SW480 (cell line): Measurements from ENCODE around the gene COL4A2.

Experiments
- DNase-seq: peaks from one replicate; pipeline ENCODE4 v3.0.0-alpha.2; 2016; ENCODE audit warnings: low spot score

COL4A2 gene

GRCh38 chr13:110290826-110291225, 16.3 kb upstream of the COL4A2 start:
- DNase-seq, result no peak

GRCh38 chr13:110291286-110291685, 15.8 kb upstream of the COL4A2 start:
- no peak for DNase-seq

GRCh38 chr13:110293037-110293436, 14.0 kb upstream of the COL4A2 start:
- DNase-seq, result no peak

DNA sequence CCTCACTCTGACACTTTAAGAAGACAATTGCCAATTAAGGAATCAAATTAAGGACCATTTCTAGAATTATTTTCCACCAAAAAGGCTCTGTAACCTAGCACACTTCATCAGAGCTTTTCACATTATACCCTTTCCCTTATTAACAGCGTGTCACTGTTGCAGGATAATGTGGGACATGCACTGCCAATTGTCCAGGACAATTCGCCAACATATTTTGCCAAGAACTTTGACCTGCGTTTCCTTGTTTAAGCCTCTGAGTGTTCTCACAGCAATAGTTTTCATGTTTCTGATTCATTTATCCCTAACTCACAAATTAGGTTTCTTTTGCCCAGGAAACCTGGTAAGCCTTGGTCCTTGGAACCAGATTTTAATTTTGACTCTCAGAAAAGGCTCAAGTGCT, 13.4 kb upstream of the COL4A2 start:
- no peak for DNase-seq

- DNase-seq, result no peak
Measured at GRCh38 chr13:110294146-110294545, 12.9 kb upstream of the COL4A2 start.

DNA sequence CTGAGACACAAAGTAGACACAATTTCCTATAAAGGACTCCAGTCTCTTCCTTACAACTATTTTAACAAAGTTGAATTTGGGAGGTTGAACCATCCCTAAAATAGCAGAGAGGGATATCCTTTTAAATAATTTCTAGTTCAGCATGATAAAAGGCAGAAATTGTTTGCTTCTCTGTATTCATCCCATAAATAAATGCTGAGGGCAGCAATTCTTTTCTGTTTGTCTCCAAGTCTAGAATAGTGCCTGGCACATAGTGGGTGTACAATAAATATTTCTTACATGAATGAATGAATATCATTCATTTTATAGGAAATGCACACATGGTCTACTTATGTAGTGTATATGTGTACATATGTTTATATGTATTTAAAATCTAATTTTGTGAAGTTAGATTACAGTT, 12.5 kb upstream of the COL4A2 start:
- DNase-seq, result no peak

DNA sequence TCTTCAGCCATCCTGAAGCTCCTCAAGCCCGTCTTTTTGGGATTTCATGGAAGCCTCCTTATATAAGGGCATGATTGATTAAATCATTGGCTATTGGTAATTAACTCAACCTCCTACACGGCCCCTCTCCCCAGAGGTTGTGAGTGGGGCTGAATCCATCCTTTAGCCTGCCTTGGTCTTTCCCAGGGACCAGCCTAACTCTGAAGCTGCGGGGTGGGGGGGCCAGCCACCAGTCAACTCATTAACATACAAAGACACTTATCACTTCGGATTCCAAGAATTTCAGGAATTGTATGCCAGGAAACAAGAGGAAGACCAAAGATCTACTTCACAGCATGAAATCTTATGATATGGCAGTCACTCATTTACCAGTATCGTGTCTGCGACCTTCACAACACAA, 10.1 kb upstream of the COL4A2 start:
- DNase-seq, result no peak

DNA sequence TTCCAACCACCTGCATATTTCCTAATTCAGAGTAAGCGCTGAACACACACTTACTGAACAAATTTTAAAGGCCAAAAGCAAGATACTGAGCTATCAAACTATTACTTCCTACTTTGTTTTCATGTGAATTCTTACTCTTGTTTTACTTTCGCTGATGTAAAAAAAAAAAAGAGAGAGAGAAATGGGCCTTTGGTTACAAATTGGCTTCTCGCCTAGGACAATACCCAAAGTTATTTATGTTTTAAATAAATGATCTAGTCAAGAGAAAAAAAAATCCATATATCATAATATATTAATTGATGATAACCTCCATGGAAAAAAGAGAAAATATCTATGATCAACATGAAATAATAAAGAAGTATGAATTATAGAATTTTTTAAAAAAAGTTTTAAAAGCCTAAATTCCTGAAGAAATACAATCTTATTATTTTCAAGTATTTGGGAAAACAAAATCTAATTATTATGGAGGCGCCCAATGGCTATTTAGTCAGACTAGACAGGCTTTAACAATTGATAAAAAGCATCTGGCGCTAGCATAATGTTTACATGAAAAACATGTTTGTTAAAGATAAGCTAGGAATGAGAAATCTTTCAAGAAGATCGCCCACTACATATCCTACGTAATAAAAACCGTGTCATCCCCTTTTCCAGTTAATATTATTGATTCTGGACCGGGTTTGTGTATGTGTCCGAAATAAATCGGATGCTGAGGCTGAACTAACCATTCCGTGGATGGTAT, 9.1 kb upstream of the COL4A2 start:
- no peak for DNase-seq

DNA sequence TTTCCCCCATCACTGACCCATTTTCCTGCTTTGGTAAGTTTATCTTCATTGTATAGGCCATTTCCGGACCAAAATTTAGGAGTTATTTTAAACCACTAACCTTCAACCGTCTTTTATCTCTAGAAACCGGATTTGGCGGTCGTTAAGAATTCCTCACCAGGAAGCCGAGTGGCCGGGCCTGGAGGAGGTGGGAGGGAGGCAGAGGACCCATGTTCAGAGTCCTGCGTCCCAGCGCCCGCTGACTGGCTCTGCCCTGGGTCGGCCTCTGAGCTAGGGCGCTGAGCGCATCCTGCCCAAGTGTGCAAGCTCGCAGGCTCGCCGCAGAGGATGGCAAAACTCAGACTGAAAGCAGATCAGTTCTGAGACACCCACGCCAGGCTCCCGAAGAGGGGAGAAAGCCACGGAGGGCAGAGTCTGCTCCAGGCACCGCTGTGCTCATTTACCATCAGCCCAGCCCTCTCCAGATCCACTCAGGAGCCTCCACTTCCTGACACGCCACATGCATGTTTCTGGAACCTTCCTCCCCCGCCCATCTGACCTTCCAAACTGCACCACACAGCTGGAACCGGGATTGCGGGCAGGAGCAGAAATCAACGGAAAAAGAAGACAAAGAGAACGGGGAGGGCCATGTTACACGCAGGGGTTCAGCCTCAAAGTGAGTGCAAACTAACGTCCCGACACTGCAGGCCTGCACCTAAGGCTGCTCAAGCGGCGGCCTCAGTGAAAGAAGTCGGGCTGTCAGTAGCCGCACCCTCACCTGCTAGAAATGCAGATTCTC, 8.4 kb upstream of the COL4A2 start:
- no peak for DNase-seq

DNA sequence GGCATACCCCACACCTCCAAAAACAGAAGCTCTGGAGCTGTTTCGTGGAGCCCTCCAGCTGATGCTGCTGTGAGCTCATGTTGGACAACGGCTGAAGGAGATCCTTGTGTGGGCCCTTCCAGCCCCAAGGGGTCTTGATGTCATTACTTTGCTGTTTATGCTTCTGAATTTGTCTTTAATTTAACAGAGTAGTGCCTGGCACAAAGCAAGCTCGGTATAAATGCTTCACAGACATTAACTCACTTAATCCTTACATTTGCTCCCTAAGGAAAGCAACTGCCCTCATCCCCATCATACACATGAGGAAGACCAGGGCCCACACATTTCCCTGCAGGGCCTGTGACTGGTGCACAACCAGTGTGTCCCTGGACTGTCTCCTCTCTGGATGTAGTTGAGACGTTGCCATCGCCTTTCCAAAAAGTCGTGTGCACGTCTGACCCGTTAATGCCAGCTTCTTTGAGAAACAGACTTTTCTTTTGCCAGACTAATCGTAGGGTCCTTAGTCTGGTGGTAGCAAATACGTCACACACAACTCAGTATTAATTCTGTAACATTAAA, 7.7 kb upstream of the COL4A2 start:
- DNase-seq, result no peak

DNA sequence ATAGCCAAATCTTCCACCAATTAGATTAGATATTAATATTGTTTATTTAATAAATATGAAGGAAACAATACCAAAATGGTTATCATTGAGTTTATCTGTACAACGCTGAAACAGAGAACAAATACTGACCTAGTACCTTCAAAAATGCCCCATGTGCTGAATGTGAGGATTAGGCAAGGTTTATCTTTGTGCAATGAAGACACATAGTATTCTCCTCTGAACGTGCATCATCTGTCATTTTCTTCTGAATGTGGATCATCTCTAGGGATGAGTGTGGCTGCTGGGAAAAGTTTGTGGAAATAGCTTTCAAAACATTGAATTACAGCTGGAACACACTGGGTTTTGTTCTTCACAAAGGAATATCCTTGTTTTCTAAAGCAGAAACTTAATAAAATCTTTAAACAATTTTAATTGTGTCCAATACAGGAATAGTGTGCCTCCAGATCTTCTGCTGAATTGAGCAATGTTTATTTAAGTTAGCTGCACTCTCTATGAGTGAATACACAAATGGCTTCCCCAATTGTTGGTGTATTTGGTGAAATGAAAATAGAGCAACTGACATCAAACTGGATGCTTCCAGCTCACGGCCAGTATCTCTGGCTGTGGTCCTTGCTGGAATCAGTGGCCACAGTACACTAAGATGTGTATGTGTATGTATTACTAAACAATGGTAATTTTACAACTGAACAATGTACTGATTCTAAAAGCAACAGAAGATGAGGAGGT, 6.8 kb upstream of the COL4A2 start:
- DNase-seq, result no peak

DNA sequence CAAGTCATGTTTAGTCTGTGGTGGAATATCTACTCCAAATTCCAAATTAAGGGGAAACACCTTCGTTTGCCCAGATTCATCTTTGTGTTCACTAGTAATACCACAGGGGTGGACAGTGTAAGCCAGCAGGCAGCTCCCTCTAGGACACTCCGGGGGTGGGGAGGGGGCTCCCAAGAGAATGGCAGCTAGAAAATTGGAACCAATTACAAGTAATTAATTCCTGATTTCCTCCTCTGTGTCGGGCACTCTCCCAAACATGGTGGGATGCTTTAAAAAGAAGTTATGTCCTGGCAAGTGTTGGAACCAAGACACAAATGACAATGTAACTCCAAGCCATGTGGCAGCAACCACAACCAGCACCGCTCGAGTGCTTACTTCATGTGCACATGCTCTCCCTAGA, 6.0 kb upstream of the COL4A2 start:
- DNase-seq, result no peak

- no peak for DNase-seq
Measured at GRCh38 chr13:110301606-110302553, 5.2 kb upstream of the COL4A2 start.

GRCh38 chr13:110302997-110303396, 4.1 kb upstream of the COL4A2 start:
- DNase-seq, result no peak

DNA sequence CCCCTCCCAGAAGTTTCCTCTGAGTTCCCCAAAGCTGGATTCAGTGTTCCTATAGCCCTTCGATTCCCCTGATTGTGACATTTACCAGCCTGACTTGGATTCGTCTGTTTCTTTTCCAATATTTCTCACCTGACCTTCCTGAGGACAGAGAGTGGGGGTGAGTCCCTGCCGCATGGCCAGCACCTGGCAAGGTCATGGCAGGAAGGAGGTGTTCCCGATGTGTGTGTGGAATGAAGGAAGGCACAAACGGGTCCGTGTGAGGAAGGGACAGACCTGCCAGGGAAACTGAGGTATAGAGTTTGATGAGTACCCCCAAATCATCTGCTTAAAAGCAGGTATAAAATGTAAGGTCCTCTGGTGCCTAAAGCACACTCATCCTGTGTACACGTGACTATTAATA, 3.4 kb upstream of the COL4A2 start:
- no peak for DNase-seq

DNA sequence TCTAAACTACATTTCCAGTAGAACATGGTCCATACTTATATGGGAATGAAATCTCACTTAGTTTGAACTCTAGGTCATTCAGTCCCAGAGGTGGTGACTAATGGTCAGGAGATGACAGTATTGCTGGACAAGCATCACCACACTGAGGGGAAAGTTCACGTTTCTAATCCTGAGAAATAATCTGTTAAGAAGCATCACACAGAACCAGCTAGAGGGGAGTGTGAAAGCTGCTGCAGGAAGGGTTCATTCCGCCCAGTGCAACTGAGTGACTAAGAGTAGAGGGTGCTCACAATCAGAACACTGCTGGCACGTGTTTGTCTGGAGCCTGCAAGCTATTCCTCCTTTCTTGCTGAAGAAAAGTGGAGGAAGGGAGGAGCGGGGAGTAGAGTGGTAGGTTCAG, 2.8 kb upstream of the COL4A2 start:
- no peak for DNase-seq

DNA sequence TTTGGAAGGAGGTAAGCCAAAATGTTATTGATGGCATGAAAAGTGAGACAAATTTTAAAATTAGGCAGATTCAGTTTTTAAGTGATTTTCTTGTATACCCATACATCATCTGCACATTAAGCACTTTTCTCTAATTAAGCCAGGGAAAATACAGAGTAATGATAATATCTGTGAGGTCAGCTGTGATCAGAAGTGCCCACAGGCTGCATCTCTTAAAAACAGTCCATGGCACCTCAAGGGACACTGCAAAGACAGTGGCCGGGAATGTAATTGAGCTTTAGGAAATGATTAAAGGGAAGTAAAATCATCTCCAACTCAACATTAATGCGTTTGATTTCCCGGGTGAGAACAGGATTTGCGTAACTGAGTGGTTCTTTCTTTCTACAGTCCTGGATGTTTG, 2.1 kb upstream of the COL4A2 start:
- no peak for DNase-seq

GRCh38 chr13:110305544-110305943, 1.5 kb upstream of the COL4A2 start:
- no peak for DNase-seq

- DNase-seq, result no peak
Measured at GRCh38 chr13:110305949-110306339, 1.1 kb upstream of the COL4A2 start.

DNA sequence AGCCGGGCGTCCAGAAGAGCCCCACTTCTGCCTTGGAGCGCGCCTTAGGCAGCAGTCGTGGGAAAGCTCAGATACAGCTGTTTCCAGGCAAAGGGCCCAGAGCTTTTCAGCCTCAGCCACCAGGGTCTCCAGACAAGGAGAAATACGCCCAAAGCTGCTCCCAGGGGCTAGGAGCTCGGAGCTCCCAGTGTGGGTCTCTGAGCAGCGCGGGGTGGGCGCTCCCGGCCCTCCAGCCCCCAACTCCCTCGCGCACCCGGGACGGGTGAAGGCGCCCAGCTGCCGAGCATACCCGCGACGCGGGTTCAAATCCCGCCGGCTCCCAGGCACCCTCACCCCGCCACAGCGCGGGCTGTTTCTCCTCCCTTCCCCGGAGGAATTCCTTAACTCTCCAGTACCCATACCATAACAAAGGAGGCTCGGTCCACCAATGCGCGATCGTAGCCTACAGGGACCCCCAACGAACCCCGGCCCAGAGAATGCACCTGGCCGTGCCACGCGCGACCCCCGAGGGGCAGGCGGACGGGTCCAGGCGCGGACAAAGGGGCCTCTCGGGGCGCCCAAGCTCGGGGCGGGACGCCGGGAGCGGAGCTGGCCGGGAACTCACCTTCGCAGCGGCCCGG, 634 bp upstream of the COL4A2 start:
- no peak for DNase-seq
